ENCODE data around the gene ATAD1.

The ATAD1 gene

GRCh38 chr10:87707254-87707653 is 110.8 kb downstream of the ATAD1 start:
- DNase-seq = no peak

GRCh38 chr10:87706731-87707130 is 111.3 kb downstream of the ATAD1 start:
- no peak for DNase-seq

GRCh38 chr10:87705339-87705738 is 112.7 kb downstream of the ATAD1 start:
- DNase-seq = no peak

GRCh38 chr10:87703771-87704170 is 114.3 kb downstream of the ATAD1 start:
- DNase-seq = no peak

- DNase-seq = no peak
These were observed 115.1 kb downstream of the ATAD1 start for GRCh38 chr10:87702973-87703294.

- no peak for DNase-seq
These were observed 115.6 kb downstream of the ATAD1 start for GRCh38 chr10:87702260-87702972.

Measured in NCI-H1417 treated with DMSO at 0.1 percent for 48 hours (cell line).